Neuron (in vitro differentiated cells): ENCODE results near the gene GRM3.

Source experiments
- H2AFZ ChIP-seq: one replicate; pipeline ENCODE4 v1.6.1; 2013; ENCODE audit warnings: low read depth, mild to moderate bottlenecking, inconsistent platforms, low read length, moderate library complexity
- H3K27me3 ChIP-seq: one replicate; pipeline ENCODE4 v1.6.1; 2013; ENCODE audit warnings: low read length; ENCODE audit not compliant: insufficient read depth
- H3K36me3 ChIP-seq: one replicate; pipeline ENCODE4 v1.6.1; 2013; ENCODE audit warnings: low read length; ENCODE audit not compliant: insufficient read depth
- H3K4me1 ChIP-seq: one replicate; pipeline ENCODE4 v1.6.1; 2013; ENCODE audit warnings: low read length; ENCODE audit not compliant: insufficient read depth
- H3K4me3 ChIP-seq: 2 replicates; pipeline ENCODE4 v1.5.1; 2013; ENCODE audit warnings: mild to moderate bottlenecking, low read length, moderate library complexity
- H3K9me3 ChIP-seq: one replicate; pipeline ENCODE4 v1.6.1; 2013; ENCODE audit warnings: low read length

The GRM3 gene

DNA sequence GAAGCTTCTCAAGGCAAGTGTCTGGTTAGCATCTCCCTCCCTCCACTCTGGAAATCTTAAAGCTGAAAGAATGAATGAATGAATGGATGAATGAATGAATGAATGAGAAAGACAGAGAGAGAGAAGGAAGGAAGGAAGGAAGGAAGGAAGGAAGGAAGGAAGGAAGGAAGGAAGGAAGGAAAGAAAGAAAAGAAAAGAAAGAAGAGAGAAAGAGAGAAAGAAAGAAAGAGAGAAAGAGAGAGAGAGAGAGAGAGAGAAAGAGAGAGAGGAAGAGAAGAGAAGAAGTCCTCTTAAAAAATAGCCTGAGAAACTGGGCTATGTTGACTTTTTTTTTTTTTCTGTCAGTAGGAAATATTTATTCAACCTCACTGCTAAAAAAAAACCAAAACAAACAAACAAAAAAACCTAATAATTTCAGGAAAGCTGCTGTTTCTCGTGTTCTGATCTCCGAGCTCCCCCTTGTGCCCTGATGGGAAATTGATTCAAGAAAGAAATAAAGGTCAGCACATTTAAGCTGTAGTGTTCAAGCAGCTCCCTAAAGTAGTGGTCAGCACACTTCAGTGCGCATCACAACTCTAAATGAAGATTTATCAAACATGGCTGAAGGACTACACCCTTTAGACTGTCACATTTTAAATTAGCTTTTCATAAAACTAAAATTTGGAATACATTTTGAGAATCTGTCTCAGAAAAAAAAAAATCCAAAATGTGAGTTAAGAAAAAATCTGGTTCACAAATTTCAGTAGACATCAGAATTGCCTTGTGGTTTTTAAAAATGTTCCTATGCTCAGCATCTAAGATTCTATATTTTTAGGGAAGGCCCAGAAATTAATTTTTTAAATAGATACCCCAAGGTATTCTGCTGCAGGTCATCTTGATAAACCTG is 261.5 kb downstream of the GRM3 start:
- no peaks in the 10 kb centered on the region for H3K4me1 ChIP-seq
- H3K36me3 ChIP-seq: peaks cover 15% of the 10 kb centered on the region
- no peak overlapping the region for H2AFZ ChIP-seq
- H3K27me3 ChIP-seq: no peaks in the 10 kb centered on the region
- no peak overlapping the region for H3K4me3 ChIP-seq
- H3K9me3 ChIP-seq: no peaks in the 10 kb centered on the region

DNA sequence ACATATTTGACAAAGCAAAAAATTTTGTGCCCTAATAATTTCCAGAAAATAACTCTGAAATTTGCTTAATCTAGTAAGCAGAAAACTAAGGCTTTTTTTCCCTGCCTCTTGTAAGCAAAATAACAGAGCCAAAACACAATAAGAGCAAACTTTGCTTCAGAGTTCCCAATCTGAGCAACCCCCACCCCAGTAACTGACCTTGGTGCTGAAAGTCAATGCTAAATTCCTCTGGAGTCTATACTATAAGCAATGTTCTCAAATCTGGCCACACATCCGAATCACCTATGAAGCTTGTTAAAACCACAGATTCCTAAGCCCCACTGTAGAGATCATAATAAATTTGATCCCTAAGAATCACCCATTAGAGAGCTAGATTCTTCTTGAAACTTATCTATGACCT is 265.2 kb downstream of the GRM3 start:
- no peaks in the 10 kb centered on the region for H3K27me3 ChIP-seq
- peaks cover 23% of the 10 kb centered on the region for H3K36me3 ChIP-seq
- no peaks in the 10 kb centered on the region for H3K9me3 ChIP-seq
- H3K4me1 ChIP-seq: no peaks in the 10 kb centered on the region
- no peak overlapping the region for H2AFZ ChIP-seq
- no peak overlapping the region for H3K4me3 ChIP-seq

DNA sequence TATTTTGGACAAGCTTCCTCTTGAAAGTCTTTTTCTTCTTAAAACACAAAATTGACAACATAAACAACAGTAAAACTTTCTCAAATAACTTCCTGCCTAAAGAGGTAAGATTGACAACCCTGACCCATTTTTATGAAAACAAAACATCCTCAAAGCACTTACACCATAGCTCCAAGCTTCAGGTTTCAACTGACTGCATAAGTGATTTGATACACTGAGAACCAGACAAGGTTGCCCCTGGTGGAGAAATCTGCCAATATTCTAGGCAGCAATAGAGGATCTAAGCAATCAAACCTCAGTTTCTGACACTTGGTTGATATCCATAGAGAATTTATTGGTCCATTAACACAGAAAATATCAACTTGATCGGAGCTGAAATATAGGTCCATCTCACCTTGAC is 267.9 kb downstream of the GRM3 start:
- Histone ChIP-seq H2AFZ (no peak overlapping the region), H3K27me3 (no peaks in the 10 kb centered on the region), H3K4me1 (no peaks in the 10 kb centered on the region), H3K4me3 (no peak overlapping the region), H3K36me3 (peaks cover 18% of the 10 kb centered on the region), H3K9me3 (no peaks in the 10 kb centered on the region)

DNA sequence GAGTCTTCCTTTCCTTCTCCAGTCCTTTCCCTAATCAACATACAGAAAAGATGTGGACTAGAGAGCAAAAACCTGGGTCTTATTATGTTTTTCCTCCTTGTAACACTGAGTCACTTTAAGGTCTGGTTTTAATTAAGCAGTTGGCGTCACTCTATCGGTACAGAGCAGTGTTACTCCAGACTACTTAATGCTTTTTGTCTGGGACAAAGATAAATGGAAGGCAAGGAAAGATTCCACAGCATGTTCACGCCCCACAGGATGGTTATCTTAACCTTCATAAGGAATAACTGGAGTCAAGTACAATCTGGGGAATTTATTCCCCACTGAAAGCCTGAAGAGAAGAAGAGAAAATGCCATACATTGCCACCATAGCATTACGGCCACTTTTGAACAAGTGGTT is 270.0 kb downstream of the GRM3 start:
- Histone ChIP-seq H2AFZ (no peak overlapping the region), H3K27me3 (no peaks in the 10 kb centered on the region), H3K4me1 (no peaks in the 10 kb centered on the region), H3K4me3 (no peak overlapping the region), H3K36me3 (peaks cover 13% of the 10 kb centered on the region), H3K9me3 (no peaks in the 10 kb centered on the region)
